Stomach (tissue), 4 donors: Measurements from ENCODE around the gene MINDY4B.

Source experiments
- EP300 ChIP-seq: sonication (generic); formaldehyde crosslinking; IDR thresholded peaks from one replicate; pipeline ENCODE4 v1.6.1; 2017; ENCODE audit warnings: antibody characterized with exemption
- POLR2A ChIP-seq, 4 donors: fragments of 450-650 bp; IDR thresholded peaks; one replicate each; pipeline ENCODE4 v1.6.1; 2016; ENCODE audit warnings: antibody characterized with exemption in 4 of 4, control low read depth in 2 of 4, mild to moderate bottlenecking in 1 of 4, moderate library complexity in 1 of 4
- TF ChIP-seq, protein P1 (sequence below), 7 experiments: fragments of 450-650 bp in 4 of 7; fragments of 200-600 bp in 3 of 7; sonication (generic) in 3 of 7; IDR thresholded peaks; one replicate each; pipeline ENCODE4 v1.5.1; 2016 to 2019; ENCODE audit warnings: antibody characterized with exemption in 7 of 7, control low read depth in 2 of 7, mild to moderate bottlenecking in 1 of 7

DNA sequence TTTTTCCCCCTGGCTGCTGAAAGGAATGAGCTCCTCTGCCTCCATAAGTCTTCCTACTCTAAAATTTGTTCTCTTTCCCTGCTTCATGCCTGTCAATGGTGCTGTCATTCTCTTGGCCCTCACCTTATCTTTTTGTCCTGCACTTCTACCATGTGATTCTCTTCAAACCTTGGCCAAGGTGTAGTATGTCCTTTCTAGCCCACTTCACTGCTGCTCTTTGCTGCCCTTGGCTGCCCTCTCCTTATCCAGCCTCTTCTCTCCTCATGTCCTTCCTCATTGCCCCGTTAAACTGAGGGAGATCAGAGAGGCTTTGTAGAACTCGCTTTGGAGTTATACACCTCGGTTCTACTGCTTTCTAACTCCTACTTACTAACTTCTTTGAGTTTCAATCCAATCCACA lies 19.7 kb downstream of the MINDY4B start:
- TF ChIP-seq, protein P1, sequence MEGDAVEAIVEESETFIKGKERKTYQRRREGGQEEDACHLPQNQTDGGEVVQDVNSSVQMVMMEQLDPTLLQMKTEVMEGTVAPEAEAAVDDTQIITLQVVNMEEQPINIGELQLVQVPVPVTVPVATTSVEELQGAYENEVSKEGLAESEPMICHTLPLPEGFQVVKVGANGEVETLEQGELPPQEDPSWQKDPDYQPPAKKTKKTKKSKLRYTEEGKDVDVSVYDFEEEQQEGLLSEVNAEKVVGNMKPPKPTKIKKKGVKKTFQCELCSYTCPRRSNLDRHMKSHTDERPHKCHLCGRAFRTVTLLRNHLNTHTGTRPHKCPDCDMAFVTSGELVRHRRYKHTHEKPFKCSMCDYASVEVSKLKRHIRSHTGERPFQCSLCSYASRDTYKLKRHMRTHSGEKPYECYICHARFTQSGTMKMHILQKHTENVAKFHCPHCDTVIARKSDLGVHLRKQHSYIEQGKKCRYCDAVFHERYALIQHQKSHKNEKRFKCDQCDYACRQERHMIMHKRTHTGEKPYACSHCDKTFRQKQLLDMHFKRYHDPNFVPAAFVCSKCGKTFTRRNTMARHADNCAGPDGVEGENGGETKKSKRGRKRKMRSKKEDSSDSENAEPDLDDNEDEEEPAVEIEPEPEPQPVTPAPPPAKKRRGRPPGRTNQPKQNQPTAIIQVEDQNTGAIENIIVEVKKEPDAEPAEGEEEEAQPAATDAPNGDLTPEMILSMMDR (IDR thresholded peaks at IDR 0.05) = no peak
- TF ChIP-seq POLR2A (IDR thresholded peaks at IDR 0.05) = no peak
- TF ChIP-seq EP300 = no peak
